GM12872 (cell line): ENCODE results near the gene TMEM236.

Experiments used
- TF ChIP-seq, protein P1 (sequence below): IDR thresholded peaks from 3 replicates; pipeline ENCODE4 v1.5.1; 2011; ENCODE audit warnings: low read depth, mild to moderate bottlenecking, low read length, moderate library complexity; ENCODE audit not compliant: insufficient read depth

Gene TMEM236

DNA sequence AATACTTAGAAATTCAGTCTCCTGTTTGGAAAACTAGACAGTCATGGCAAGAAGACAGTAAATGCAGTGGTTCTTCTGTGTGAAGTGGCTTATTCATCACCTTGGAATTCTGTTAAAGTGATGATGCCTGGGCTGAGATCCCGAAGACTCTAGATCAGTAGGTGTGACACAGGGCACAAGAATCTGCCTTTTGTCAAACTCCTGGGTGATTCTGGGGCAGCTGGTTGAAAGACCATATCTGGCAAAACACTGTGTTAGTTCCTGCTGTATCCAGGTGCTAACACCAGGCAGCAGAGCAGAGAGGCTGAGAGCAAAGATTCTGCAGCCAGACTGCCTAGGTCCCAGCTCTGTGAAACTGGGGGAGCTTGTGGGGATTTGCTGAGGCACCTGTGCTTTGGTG is 83.7 kb downstream of the TMEM236 start:
- TF ChIP-seq, protein P1, sequence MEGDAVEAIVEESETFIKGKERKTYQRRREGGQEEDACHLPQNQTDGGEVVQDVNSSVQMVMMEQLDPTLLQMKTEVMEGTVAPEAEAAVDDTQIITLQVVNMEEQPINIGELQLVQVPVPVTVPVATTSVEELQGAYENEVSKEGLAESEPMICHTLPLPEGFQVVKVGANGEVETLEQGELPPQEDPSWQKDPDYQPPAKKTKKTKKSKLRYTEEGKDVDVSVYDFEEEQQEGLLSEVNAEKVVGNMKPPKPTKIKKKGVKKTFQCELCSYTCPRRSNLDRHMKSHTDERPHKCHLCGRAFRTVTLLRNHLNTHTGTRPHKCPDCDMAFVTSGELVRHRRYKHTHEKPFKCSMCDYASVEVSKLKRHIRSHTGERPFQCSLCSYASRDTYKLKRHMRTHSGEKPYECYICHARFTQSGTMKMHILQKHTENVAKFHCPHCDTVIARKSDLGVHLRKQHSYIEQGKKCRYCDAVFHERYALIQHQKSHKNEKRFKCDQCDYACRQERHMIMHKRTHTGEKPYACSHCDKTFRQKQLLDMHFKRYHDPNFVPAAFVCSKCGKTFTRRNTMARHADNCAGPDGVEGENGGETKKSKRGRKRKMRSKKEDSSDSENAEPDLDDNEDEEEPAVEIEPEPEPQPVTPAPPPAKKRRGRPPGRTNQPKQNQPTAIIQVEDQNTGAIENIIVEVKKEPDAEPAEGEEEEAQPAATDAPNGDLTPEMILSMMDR: no peak

DNA sequence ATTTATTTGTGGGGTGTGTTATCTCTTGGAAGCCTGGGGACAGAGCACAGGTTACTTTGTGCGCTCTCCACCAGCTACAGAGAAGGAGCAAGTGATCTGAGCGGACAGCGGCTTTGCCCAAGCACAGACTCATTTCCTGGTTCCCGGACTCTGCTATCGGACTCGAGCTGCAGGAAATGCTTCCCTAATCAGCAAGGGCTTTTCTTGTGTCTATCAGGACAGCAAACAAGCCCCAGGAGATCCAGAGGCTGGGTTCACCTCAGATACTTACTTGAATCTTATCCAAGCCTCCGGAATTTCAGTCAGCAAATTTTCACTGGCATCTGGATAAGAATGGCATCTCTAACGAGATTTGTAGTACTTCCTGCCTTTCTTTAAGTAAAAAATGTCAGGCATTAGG is 84.9 kb downstream of the TMEM236 start:
- TF ChIP-seq, protein P1: no peak

DNA sequence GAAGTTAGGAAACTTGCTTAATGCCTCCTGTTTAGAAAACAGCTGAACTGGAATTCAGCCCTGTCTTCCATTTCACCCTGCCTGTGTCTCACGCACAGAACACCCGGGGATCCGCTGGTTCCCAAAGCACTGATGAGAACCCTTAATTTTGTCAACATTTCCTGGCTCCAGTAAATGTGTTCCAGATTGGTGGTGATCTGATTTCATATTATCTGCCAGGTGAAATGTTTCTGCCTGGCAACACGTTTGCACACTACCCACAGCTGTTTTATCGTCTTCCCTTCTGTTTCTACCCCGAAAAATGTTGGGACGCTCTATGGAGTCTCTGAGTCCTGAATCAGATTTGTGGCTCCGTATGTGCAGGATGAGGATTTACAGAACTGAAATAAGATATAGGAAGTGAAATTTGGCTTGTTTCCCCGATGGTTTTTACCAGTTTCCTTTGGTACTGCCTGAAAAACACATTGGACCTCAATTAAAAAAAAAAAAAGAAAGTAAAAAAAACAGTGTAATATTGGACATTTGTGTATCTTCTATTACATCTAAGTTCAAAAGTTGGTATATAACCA is 86.2 kb downstream of the TMEM236 start:
- TF ChIP-seq, protein P1: no peak

DNA sequence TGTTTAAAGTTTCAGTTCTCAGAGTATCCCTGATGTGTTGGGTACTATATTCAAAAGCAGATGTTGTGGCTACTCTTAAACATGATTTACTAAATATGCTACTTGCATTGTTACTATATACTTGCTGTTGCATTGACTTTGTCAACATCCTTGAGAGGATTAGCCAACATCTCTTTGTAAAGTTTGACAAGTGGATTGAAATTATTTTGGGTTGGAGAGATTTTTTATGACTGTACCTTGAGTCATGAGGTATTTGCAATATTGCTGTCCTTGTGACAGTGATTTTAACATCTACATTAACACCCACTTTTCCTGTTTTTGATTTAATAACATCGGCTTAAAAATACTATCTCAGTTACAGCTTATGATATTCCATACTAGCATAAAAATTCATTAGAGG is 89.0 kb downstream of the TMEM236 start:
- TF ChIP-seq, protein P1: no peak

DNA sequence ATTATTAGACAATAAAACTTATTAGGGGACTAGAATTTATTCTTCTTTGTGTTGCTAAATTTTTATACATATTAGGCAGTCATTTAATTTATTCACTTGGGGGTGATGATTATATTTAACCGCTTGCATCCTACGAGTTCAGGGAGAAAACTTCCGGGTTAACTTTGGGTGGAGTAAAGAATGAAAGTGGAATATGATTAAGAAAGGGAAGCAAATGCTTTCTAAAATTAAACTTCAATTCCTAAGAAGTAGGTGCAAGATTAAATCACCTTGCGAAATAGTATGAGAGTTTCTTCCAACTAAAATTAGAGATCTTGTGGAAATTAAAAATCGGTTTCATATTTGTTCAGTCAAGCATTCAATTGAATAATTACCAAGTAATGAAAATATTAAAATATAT is 90.6 kb downstream of the TMEM236 start:
- TF ChIP-seq, protein P1: no peak

DNA sequence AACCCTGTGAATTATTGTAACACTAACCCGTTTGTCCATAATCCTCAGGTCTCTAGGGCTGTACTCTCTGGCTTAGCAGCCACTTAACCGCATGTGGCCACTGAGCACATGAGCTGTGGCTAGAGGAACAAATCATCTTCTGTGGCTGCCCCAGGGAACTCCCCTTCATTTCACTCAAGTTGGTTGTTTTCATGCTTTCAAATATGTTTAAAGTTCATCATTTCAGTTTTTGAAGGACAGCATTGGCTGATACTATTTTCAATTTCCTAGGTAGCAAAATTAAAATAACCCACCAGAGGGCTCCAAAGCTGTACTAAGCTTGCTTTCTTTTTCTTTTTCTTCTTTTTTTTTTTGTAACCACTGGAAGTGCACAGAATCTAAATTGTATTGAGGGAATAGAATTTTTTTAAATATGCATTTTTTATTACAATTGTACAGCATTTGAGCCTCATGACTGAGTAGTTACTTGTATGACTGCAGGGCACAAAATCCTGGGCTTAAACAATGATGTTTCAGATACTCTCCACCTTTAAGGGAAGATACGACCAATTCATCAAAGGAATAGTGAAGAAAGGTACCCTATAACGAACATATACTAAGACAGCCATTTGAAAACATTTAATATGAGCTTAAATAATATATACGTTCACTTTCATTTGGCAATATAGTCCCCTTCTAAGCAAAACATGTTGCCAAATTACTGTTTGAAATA is 95.7 kb downstream of the TMEM236 start:
- TF ChIP-seq, protein P1: peak; percentile 30; the same call in 1 of the 3 replicates

DNA sequence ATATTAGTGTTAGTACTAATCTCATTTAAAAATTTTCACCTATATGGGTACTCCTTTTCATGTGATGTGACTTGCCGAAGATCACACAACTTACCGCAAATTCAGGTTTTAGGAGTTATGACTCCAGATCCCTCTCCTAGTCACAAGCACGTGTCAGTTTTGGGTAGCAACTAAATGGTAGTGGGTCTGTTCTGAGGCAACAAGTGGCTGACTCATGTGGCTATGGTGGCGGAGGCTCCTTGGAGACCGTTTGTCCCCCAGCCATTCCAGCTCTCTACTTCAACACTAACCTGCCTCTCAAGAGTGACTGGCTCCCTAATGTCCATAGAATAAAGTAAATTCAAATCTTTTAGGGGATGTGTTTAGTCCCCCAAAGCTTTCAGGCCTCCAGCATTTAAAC is 96.6 kb downstream of the TMEM236 start:
- TF ChIP-seq, protein P1: no peak
